ENCODE measurements around the gene SCARB1.
A peak's percentile ranks its signal among the peaks of the same experiment; 100 is the strongest.

The SCARB1 gene

GRCh38 chr12:124795081-124795948 lies 68.3 kb downstream of the SCARB1 start:
- no peaks in the 10 kb centered on the region for H3K9me3 ChIP-seq (ENCODE audit: control insufficient read depth, low read depth, low read length)
- no peaks in the 10 kb centered on the region for H3K27me3 ChIP-seq (ENCODE audit: control insufficient read depth, insufficient read depth, low read length)
- H3K36me3 ChIP-seq (ENCODE audit: control insufficient read depth, low read depth, low read length): no peaks in the 10 kb centered on the region
- H3K4me3 ChIP-seq (ENCODE audit: low read length): no peak overlapping the region
- H3K4me1 ChIP-seq (ENCODE audit: control insufficient read depth, low read depth, low read length): peaks cover 13% of the 10 kb centered on the region
- H3K9ac ChIP-seq (ENCODE audit: low read length): no peak overlapping the region
- no peak overlapping the region for H3K27ac ChIP-seq (ENCODE audit: low read length)

- Histone ChIP-seq H3K4me3 (ENCODE audit: low read length) (no peak overlapping the region), H3K9me3 (ENCODE audit: control insufficient read depth, low read depth, low read length) (no peaks in the 10 kb centered on the region), H3K4me1 (ENCODE audit: control insufficient read depth, low read depth, low read length) (peaks cover 13% of the 10 kb centered on the region), H3K9ac (ENCODE audit: low read length) (no peak overlapping the region), H3K27ac (ENCODE audit: low read length) (no peak overlapping the region), H3K27me3 (ENCODE audit: control insufficient read depth, insufficient read depth, low read length) (no peaks in the 10 kb centered on the region), H3K36me3 (ENCODE audit: control insufficient read depth, low read depth, low read length) (no peaks in the 10 kb centered on the region)
Measured at GRCh38 chr12:124792961-124793441, 70.7 kb downstream of the SCARB1 start.

GRCh38 chr12:124792156-124792555 lies 71.5 kb downstream of the SCARB1 start:
- no peaks in the 10 kb centered on the region for H3K27me3 ChIP-seq (ENCODE audit: control insufficient read depth, insufficient read depth, low read length)
- no peak overlapping the region for H3K9ac ChIP-seq (ENCODE audit: low read length)
- H3K36me3 ChIP-seq (ENCODE audit: control insufficient read depth, low read depth, low read length): no peaks in the 10 kb centered on the region
- H3K4me3 ChIP-seq (ENCODE audit: low read length): no peak overlapping the region
- no peak overlapping the region for H3K27ac ChIP-seq (ENCODE audit: low read length)
- H3K4me1 ChIP-seq (ENCODE audit: control insufficient read depth, low read depth, low read length): peaks cover 6% of the 10 kb centered on the region
- no peaks in the 10 kb centered on the region for H3K9me3 ChIP-seq (ENCODE audit: control insufficient read depth, low read depth, low read length)

- Histone ChIP-seq H3K9ac (ENCODE audit: low read length) (no peak overlapping the region), H3K36me3 (ENCODE audit: control insufficient read depth, low read depth, low read length) (no peaks in the 10 kb centered on the region), H3K27ac (ENCODE audit: low read length) (no peak overlapping the region), H3K9me3 (ENCODE audit: control insufficient read depth, low read depth, low read length) (no peaks in the 10 kb centered on the region), H3K27me3 (ENCODE audit: control insufficient read depth, insufficient read depth, low read length) (no peaks in the 10 kb centered on the region), H3K4me1 (ENCODE audit: control insufficient read depth, low read depth, low read length) (no peaks in the 10 kb centered on the region), H3K4me3 (ENCODE audit: low read length) (no peak overlapping the region)
Measured at GRCh38 chr12:124790650-124791400, 72.8 kb downstream of the SCARB1 start.

- Histone ChIP-seq H3K9ac (ENCODE audit: low read length) (no peak overlapping the region), H3K4me3 (ENCODE audit: low read length) (no peak overlapping the region), H3K27me3 (ENCODE audit: control insufficient read depth, insufficient read depth, low read length) (no peaks in the 10 kb centered on the region), H3K27ac (ENCODE audit: low read length) (no peak overlapping the region), H3K36me3 (ENCODE audit: control insufficient read depth, low read depth, low read length) (no peaks in the 10 kb centered on the region), H3K9me3 (ENCODE audit: control insufficient read depth, low read depth, low read length) (no peaks in the 10 kb centered on the region), H3K4me1 (ENCODE audit: control insufficient read depth, low read depth, low read length) (no peaks in the 10 kb centered on the region)
Measured at GRCh38 chr12:124788936-124789555, 74.6 kb downstream of the SCARB1 start.

GRCh38 chr12:124786061-124786964 lies 77.4 kb downstream of the SCARB1 start:
- H3K27me3 ChIP-seq (ENCODE audit: control insufficient read depth, insufficient read depth, low read length): no peaks in the 10 kb centered on the region
- H3K4me3 ChIP-seq (ENCODE audit: low read length): peak overlapping the region; percentile 44
- H3K4me1 ChIP-seq (ENCODE audit: control insufficient read depth, low read depth, low read length): no peaks in the 10 kb centered on the region
- H3K9me3 ChIP-seq (ENCODE audit: control insufficient read depth, low read depth, low read length): no peaks in the 10 kb centered on the region
- no peak overlapping the region for H3K27ac ChIP-seq (ENCODE audit: low read length)
- no peaks in the 10 kb centered on the region for H3K36me3 ChIP-seq (ENCODE audit: control insufficient read depth, low read depth, low read length)
- peak overlapping the region; percentile 32 for H3K9ac ChIP-seq (ENCODE audit: low read length)

GRCh38 chr12:124784871-124785572 lies 78.6 kb downstream of the SCARB1 start:
- Histone ChIP-seq H3K27me3 (ENCODE audit: control insufficient read depth, insufficient read depth, low read length) (no peaks in the 10 kb centered on the region), H3K36me3 (ENCODE audit: control insufficient read depth, low read depth, low read length) (no peaks in the 10 kb centered on the region), H3K9ac (ENCODE audit: low read length) (no peak overlapping the region), H3K4me3 (ENCODE audit: low read length) (no peak overlapping the region), H3K27ac (ENCODE audit: low read length) (no peak overlapping the region), H3K4me1 (ENCODE audit: control insufficient read depth, low read depth, low read length) (no peaks in the 10 kb centered on the region), H3K9me3 (ENCODE audit: control insufficient read depth, low read depth, low read length) (no peaks in the 10 kb centered on the region)

- Histone ChIP-seq H3K9ac (ENCODE audit: low read length) (no peak overlapping the region), H3K9me3 (ENCODE audit: control insufficient read depth, low read depth, low read length) (no peaks in the 10 kb centered on the region), H3K27ac (ENCODE audit: low read length) (no peak overlapping the region), H3K36me3 (ENCODE audit: control insufficient read depth, low read depth, low read length) (no peaks in the 10 kb centered on the region), H3K4me3 (ENCODE audit: low read length) (no peak overlapping the region), H3K4me1 (ENCODE audit: control insufficient read depth, low read depth, low read length) (no peaks in the 10 kb centered on the region), H3K27me3 (ENCODE audit: control insufficient read depth, insufficient read depth, low read length) (no peaks in the 10 kb centered on the region)
Measured at GRCh38 chr12:124783087-124783486, 80.6 kb downstream of the SCARB1 start.

- no peaks in the 10 kb centered on the region for H3K4me1 ChIP-seq (ENCODE audit: control insufficient read depth, low read depth, low read length)
- no peak overlapping the region for H3K27ac ChIP-seq (ENCODE audit: low read length)
- H3K4me3 ChIP-seq (ENCODE audit: low read length): no peak overlapping the region
- H3K9me3 ChIP-seq (ENCODE audit: control insufficient read depth, low read depth, low read length): no peaks in the 10 kb centered on the region
- no peaks in the 10 kb centered on the region for H3K27me3 ChIP-seq (ENCODE audit: control insufficient read depth, insufficient read depth, low read length)
- no peaks in the 10 kb centered on the region for H3K36me3 ChIP-seq (ENCODE audit: control insufficient read depth, low read depth, low read length)
- H3K9ac ChIP-seq (ENCODE audit: low read length): no peak overlapping the region
Measured at GRCh38 chr12:124782132-124782531, 81.5 kb downstream of the SCARB1 start.

GRCh38 chr12:124780752-124781685 lies 82.6 kb downstream of the SCARB1 start:
- Histone ChIP-seq H3K36me3 (ENCODE audit: control insufficient read depth, low read depth, low read length) (no peaks in the 10 kb centered on the region), H3K4me1 (ENCODE audit: control insufficient read depth, low read depth, low read length) (no peaks in the 10 kb centered on the region), H3K27me3 (ENCODE audit: control insufficient read depth, insufficient read depth, low read length) (no peaks in the 10 kb centered on the region), H3K9me3 (ENCODE audit: control insufficient read depth, low read depth, low read length) (no peaks in the 10 kb centered on the region), H3K27ac (ENCODE audit: low read length) (no peak overlapping the region), H3K9ac (ENCODE audit: low read length) (no peak overlapping the region), H3K4me3 (ENCODE audit: low read length) (no peak overlapping the region)
